ENCODE results near the gene UQCRQ.

UQCRQ gene

GRCh38 chr5:132840896-132841295, 25.5 kb upstream of the UQCRQ start:
- no peak overlapping the region for H3K4me3 ChIP-seq (ENCODE audit: low read length)
- no peak for TF ChIP-seq CTCF (conservative IDR thresholded peaks at IDR 0.05; ENCODE audit: low read depth, low read length)
- no peak for DNase-seq (ENCODE audit: low read depth)

DNA sequence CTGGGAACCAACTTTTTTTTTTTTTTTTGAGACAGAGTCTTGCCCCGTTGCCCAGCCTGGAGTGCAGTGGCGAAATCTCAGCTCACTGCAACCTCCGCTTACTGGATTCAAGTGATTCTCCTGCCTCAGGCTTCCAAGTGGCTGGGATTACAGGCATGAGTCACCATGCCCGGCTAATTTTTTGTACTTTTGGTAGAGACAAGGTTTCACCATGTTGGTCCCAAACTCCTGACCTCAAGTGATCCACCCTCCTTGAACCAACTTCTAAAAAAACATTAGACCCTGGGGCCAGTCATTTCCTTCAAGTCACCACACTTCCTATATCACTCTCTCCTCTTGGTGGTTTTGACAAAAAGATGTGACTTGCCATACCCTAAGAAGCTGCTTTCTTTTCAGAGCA, 25.1 kb upstream of the UQCRQ start:
- TF ChIP-seq CTCF (conservative IDR thresholded peaks at IDR 0.05; ENCODE audit: low read depth, low read length): no peak
- H3K4me3 ChIP-seq (ENCODE audit: low read length): no peak overlapping the region
- no peak for DNase-seq (ENCODE audit: low read depth)

DNA sequence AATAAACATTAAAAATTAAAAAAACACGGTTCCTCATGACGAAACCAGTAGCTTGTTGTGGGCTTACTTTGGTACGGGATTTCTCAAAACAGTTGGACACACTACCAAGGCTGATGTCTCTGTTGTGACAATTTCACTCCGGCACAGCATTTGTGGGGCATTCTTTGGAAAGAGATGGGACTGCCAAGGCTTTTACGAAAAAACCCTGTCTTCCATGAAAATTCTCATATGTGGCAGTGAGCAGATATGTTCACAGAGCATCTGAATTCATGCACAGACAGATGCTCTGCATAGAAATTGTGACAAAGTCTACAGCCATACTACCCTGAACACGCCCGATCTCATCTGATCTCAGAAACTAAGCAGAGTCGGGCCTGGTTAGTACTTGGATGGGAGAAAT, 18.2 kb upstream of the UQCRQ start:
- TF ChIP-seq CTCF (conservative IDR thresholded peaks at IDR 0.05; ENCODE audit: low read depth, low read length): no peak
- DNase-seq (ENCODE audit: low read depth): no peak

GRCh38 chr5:132849347-132849746, 17.1 kb upstream of the UQCRQ start:
- TF ChIP-seq CTCF (conservative IDR thresholded peaks at IDR 0.05; ENCODE audit: low read depth, low read length): no peak
- no peak overlapping the region for H3K4me3 ChIP-seq (ENCODE audit: low read length)
- no peak for DNase-seq (ENCODE audit: low read depth)

More for the DNA sequence above, 18.2 kb upstream of the UQCRQ start:
- no peak overlapping the region for H3K4me3 ChIP-seq (ENCODE audit: low read length)

- no peak for DNase-seq (ENCODE audit: low read depth)
- TF ChIP-seq CTCF (conservative IDR thresholded peaks at IDR 0.05; ENCODE audit: low read depth, low read length): no peak
- H3K4me3 ChIP-seq (ENCODE audit: low read length): no peak overlapping the region
These were observed 16.4 kb upstream of the UQCRQ start for GRCh38 chr5:132850066-132850465.

DNA sequence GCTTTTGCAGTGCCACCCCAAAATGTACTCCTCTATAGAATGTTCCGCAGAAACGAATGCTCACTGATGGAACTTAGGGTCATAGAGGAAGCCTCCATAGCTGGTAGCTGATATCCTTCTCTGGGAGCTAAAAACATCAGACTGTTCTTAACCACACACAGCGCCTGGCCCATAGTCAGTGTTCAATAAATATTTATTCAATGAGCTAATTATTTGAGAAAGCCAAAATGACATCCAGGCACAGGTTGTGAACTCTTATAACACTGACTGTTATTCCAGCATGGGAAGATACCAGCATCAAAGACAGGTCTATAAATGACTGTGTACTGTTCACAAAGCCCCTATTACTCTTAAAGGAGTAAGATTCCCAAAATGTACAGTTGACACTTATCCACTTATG, 13.1 kb upstream of the UQCRQ start:
- DNase-seq (ENCODE audit: low read depth): no peak
- TF ChIP-seq CTCF (conservative IDR thresholded peaks at IDR 0.05; ENCODE audit: low read depth, low read length): no peak
- no peak overlapping the region for H3K4me3 ChIP-seq (ENCODE audit: low read length)

GRCh38 chr5:132853790-132854189, 12.7 kb upstream of the UQCRQ start:
- TF ChIP-seq CTCF (conservative IDR thresholded peaks at IDR 0.05; ENCODE audit: low read depth, low read length): no peak
- no peak overlapping the region for H3K4me3 ChIP-seq (ENCODE audit: low read length)
- no peak for DNase-seq (ENCODE audit: low read depth)
